ENCODE results near the gene GRK4.

DNA sequence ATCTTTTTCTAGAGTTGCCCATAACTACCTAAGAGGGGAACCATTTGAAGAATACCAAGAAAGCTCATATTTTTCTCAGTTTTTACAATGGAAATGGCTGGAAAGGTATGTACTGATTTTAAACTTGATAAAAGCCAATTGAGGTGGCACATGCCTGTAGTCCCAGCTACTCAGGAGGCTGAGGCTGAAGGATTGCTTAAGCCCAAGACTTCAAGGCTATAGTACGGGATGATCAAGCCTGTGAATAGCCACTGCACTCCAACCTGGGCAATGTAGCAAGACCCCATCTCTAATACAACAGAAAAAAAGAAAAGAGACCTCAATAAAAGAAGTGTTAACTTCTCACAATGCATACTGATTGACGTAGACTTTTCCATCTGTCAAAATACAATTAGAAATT, 44.4 kb downstream of the GRK4 start:
- TF ChIP-seq, protein P1, sequence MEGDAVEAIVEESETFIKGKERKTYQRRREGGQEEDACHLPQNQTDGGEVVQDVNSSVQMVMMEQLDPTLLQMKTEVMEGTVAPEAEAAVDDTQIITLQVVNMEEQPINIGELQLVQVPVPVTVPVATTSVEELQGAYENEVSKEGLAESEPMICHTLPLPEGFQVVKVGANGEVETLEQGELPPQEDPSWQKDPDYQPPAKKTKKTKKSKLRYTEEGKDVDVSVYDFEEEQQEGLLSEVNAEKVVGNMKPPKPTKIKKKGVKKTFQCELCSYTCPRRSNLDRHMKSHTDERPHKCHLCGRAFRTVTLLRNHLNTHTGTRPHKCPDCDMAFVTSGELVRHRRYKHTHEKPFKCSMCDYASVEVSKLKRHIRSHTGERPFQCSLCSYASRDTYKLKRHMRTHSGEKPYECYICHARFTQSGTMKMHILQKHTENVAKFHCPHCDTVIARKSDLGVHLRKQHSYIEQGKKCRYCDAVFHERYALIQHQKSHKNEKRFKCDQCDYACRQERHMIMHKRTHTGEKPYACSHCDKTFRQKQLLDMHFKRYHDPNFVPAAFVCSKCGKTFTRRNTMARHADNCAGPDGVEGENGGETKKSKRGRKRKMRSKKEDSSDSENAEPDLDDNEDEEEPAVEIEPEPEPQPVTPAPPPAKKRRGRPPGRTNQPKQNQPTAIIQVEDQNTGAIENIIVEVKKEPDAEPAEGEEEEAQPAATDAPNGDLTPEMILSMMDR (IDR thresholded peaks at IDR 0.05; ENCODE audit: insufficient read depth, low read depth, low read length) = no peak
- no peak for TF ChIP-seq EZH2 (IDR thresholded peaks at IDR 0.05; ENCODE audit: insufficient read depth, low read length)
